ENCODE measurements around the gene TPPP2. TPM values are rescaled to one million over a fixed set of nuclear protein-coding genes. Genes with fewer than 3 reads are reported as not detected.

The TPPP2 gene
- total RNA-seq, 2 donors from 2014 or later, result 0.94 TPM; not detected in 1

- Histone ChIP-seq H3K4me3 (no peak overlapping the region), H3K9ac (ENCODE audit: low read depth in 2 of 2, low read length in 2 of 2) (peak overlapping the region in 1 of 2 donors; percentile 16), H3K4me1 (peaks cover 5% of the 10 kb centered on the region), H3K27me3 (no peaks in the 10 kb centered on the region), H3K36me3 (no peaks in the 10 kb centered on the region), H3K9me3 (no peaks in the 10 kb centered on the region), H3K27ac (peak overlapping the region; percentile 37)
- TF ChIP-seq, protein P1, sequence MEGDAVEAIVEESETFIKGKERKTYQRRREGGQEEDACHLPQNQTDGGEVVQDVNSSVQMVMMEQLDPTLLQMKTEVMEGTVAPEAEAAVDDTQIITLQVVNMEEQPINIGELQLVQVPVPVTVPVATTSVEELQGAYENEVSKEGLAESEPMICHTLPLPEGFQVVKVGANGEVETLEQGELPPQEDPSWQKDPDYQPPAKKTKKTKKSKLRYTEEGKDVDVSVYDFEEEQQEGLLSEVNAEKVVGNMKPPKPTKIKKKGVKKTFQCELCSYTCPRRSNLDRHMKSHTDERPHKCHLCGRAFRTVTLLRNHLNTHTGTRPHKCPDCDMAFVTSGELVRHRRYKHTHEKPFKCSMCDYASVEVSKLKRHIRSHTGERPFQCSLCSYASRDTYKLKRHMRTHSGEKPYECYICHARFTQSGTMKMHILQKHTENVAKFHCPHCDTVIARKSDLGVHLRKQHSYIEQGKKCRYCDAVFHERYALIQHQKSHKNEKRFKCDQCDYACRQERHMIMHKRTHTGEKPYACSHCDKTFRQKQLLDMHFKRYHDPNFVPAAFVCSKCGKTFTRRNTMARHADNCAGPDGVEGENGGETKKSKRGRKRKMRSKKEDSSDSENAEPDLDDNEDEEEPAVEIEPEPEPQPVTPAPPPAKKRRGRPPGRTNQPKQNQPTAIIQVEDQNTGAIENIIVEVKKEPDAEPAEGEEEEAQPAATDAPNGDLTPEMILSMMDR (IDR thresholded peaks at IDR 0.05), result no peak
- intact Hi-C loops (cut with DNase I), result no loop called here
- DNase-seq, result no peak
These were observed 14.1 kb downstream of the TPPP2 start for GRCh38 chr14:21043974-21044618.

GRCh38 chr14:21047378-21047781 lies 17.4 kb downstream of the TPPP2 start:
- intact Hi-C loops (cut with DNase I), result loop anchor here (2.0 kb wide), 1 partner anchor 35 kb away; no protein-coding TSS in a partner anchor
- Histone ChIP-seq H3K4me1 (no peaks in the 10 kb centered on the region), H3K9ac (ENCODE audit: low read depth in 2 of 2, low read length in 2 of 2) (no peak overlapping the region)

GRCh38 chr14:21048638-21049037 lies 18.6 kb downstream of the TPPP2 start:
- H3K27me3 ChIP-seq, result no peaks in the 10 kb centered on the region
- TF ChIP-seq, protein P1 (IDR thresholded peaks at IDR 0.05), result no peak
- H3K9me3 ChIP-seq, result no peaks in the 10 kb centered on the region
- no peak overlapping the region for H3K4me3 ChIP-seq
- no peak for DNase-seq
- no peak overlapping the region for H3K9ac ChIP-seq (ENCODE audit: low read depth in 2 of 2, low read length in 2 of 2)
- H3K4me1 ChIP-seq, result no peaks in the 10 kb centered on the region
- no peaks in the 10 kb centered on the region for H3K36me3 ChIP-seq
- intact Hi-C loops (cut with DNase I), result no loop called here
- no peak overlapping the region for H3K27ac ChIP-seq

More at GRCh38 chr14:21047378-21047781, 17.4 kb downstream of the TPPP2 start:
- Histone ChIP-seq H3K36me3 (no peaks in the 10 kb centered on the region), H3K27me3 (no peaks in the 10 kb centered on the region), H3K4me3 (no peak overlapping the region), H3K27ac (no peak overlapping the region), H3K9me3 (no peaks in the 10 kb centered on the region)
- DNase-seq, result no peak
- TF ChIP-seq, protein P1 (IDR thresholded peaks at IDR 0.05), result no peak

GRCh38 chr14:21049271-21049673 lies 19.3 kb downstream of the TPPP2 start:
- H3K9me3 ChIP-seq, result no peaks in the 10 kb centered on the region
- no peak overlapping the region for H3K9ac ChIP-seq (ENCODE audit: low read depth in 2 of 2, low read length in 2 of 2)
- no peaks in the 10 kb centered on the region for H3K36me3 ChIP-seq
- no peaks in the 10 kb centered on the region for H3K27me3 ChIP-seq
- TF ChIP-seq, protein P1 (IDR thresholded peaks at IDR 0.05), result no peak
- no peak for DNase-seq
- H3K27ac ChIP-seq, result no peak overlapping the region
- no peaks in the 10 kb centered on the region for H3K4me1 ChIP-seq
- H3K4me3 ChIP-seq, result no peak overlapping the region
- intact Hi-C loops (cut with DNase I), result no loop called here

DNA sequence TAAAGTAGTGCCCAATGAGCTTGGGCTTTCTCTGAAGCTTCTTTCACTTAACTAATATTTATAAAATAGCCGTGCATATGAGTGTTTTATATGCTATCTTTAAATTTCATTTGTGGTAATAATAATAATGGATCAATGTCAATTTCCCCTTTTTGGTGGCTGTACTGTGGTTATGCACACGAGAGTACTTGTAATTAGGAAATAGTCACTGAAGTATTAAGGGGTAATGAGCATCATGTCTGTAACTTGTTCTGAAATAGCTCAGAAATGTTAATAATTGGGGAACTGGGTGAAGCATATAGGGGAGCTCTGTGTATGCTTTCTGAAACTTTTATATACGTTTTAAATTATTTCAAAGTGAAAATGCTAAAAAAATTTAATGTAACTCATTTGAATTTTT lies 20.6 kb downstream of the TPPP2 start:
- H3K4me1 ChIP-seq, result peaks cover 8% of the 10 kb centered on the region
- TF ChIP-seq, protein P1 (IDR thresholded peaks at IDR 0.05), result no peak
- intact Hi-C loops (cut with DNase I), result no loop called here

More for the DNA sequence above, 20.6 kb downstream of the TPPP2 start:
- H3K9ac ChIP-seq (ENCODE audit: low read depth in 2 of 2, low read length in 2 of 2), result no peak overlapping the region
- no peak overlapping the region for H3K27ac ChIP-seq
- no peaks in the 10 kb centered on the region for H3K27me3 ChIP-seq
- no peak overlapping the region for H3K4me3 ChIP-seq
- H3K36me3 ChIP-seq, result no peaks in the 10 kb centered on the region
- no peaks in the 10 kb centered on the region for H3K9me3 ChIP-seq
- DNase-seq, result no peak
